H1 (cell line): ENCODE measurements around the gene LCE1B. TPM values are rescaled to one million over a fixed set of nuclear protein-coding genes. Genes with fewer than 3 reads are reported as not detected.

ENCODE experiments used
- CTCF ChIA-PET: fragments of 300-600 bp; sonication (Branson Sonifier 250); formaldehyde crosslinking; loops from one replicate; lab custom pipeline; 2021; ENCODE audit not compliant: partially characterized antibody; lab: Charles Lee
- POLR2A ChIA-PET: fragments of 300-600 bp; sonication (Branson Sonifier 250); formaldehyde crosslinking; loops from one replicate; lab custom pipeline; 2021; ENCODE audit warnings: inconsistent platforms; ENCODE audit not compliant: partially characterized antibody; lab: Charles Lee
- DNase-seq, 2 experiments: peaks; one replicate each; pipeline versions ENCODE4 v3.0.0 to v3.0.0-alpha.2; 2010 to 2022; ENCODE audit warnings: low spot score in 2 of 2, low read depth in 1 of 2, mixed read lengths in 1 of 2
- FAIRE-seq: peaks from 2 replicates; lab custom pipeline; 2011; peaks lifted over from hg19 to GRCh38; lab: Jason Lieb, UNC
- H2AFZ ChIP-seq: 2 replicates; pipeline ENCODE4 v1.8.1; 2012; ENCODE audit warnings: low read length, inconsistent platforms
- H2AK5ac ChIP-seq: 2 replicates; pipeline ENCODE4 v1.6.1; 2013; ENCODE audit warnings: low read depth, low read length
- H2BK120ac ChIP-seq: replicated peaks from 2 replicates; pipeline ENCODE3; 2013; ENCODE audit warnings: low read depth, low read length, inconsistent platforms
- H2BK12ac ChIP-seq: 2 replicates; pipeline ENCODE4 v1.6.1; 2013; ENCODE audit warnings: low read depth, low read length
- H2BK15ac ChIP-seq: 2 replicates; pipeline ENCODE4 v1.6.1; 2013; ENCODE audit warnings: low read length
- H2BK20ac ChIP-seq: 2 replicates; pipeline ENCODE4 v1.6.1; 2013; ENCODE audit warnings: low read length
- H2BK5ac ChIP-seq: 2 replicates; pipeline ENCODE4 v1.6.1; 2013; ENCODE audit warnings: low read depth, low read length
- H3K14ac ChIP-seq: 2 replicates; pipeline ENCODE4 v1.6.1; 2013; ENCODE audit warnings: inconsistent platforms; ENCODE audit not compliant: insufficient read length
- H3K18ac ChIP-seq: 2 replicates; pipeline ENCODE4 v1.6.1; 2013; ENCODE audit warnings: low read length; ENCODE audit errors: extremely low read depth
- H3K23ac ChIP-seq: 2 replicates; pipeline ENCODE4 v1.6.1; 2013; ENCODE audit warnings: inconsistent platforms; ENCODE audit not compliant: insufficient read length
- H3K23me2 ChIP-seq: 2 replicates; pipeline ENCODE4 v1.6.1; 2013; ENCODE audit warnings: low read depth, low read length
- H3K27ac ChIP-seq: 2 replicates; pipeline ENCODE4 v1.6.1; 2011; ENCODE audit warnings: low read depth, low read length, inconsistent platforms
- H3K27me3 ChIP-seq, 4 experiments: replicated peaks in 1 of 4; 1 replicate in 1 of 4; 2 replicates in 3 of 4; pipeline versions ENCODE4 v1.6.1 to v1.8.1; 2011 to 2013; ENCODE audit warnings: low read length in 3 of 4, mild to moderate bottlenecking in 3 of 4, inconsistent platforms in 2 of 4, mixed read lengths in 2 of 4, moderate library complexity in 1 of 4; ENCODE audit not compliant: control insufficient read depth in 3 of 4, insufficient read depth in 3 of 4; ENCODE audit errors: extremely low read depth in 1 of 4
- H3K36me3 ChIP-seq, 4 experiments: 2 replicates each; pipeline versions ENCODE4 v1.6.1 to v1.8.1; 2011 to 2013; ENCODE audit warnings: mild to moderate bottlenecking in 4 of 4, low read length in 3 of 4, moderate library complexity in 2 of 4, control low read depth in 1 of 4, inconsistent platforms in 1 of 4; ENCODE audit not compliant: insufficient read depth in 4 of 4, control insufficient read depth in 2 of 4
- H3K4ac ChIP-seq: replicated peaks from 2 replicates; pipeline ENCODE3; 2013; ENCODE audit warnings: low read length, low read depth, mixed read lengths, inconsistent platforms; ENCODE audit not compliant: insufficient read length
- H3K4me1 ChIP-seq, 4 experiments: replicated peaks in 1 of 4; 1 replicate in 1 of 4; 2 replicates in 3 of 4; pipeline versions ENCODE4 v1.6.1 to v1.8.1; 2011 to 2013; ENCODE audit warnings: low read length in 3 of 4, inconsistent platforms in 2 of 4, mixed read lengths in 1 of 4; ENCODE audit not compliant: insufficient read depth in 4 of 4, control insufficient read depth in 3 of 4
- H3K4me2 ChIP-seq, 2 experiments: 2 replicates each; pipeline versions ENCODE4 v1.6.1 to v1.8.1; 2011 to 2013; ENCODE audit warnings: low read depth in 2 of 2, low read length in 2 of 2, control low read depth in 1 of 2, inconsistent platforms in 1 of 2, mild to moderate bottlenecking in 1 of 2; ENCODE audit not compliant: insufficient read depth in 1 of 2
- H3K4me3 ChIP-seq, 4 experiments: fragments of 200-600, 300-600 bp in 1 of 4; sonication (generic), shearing (Covaris generic), sonication (Bioruptor Twin) in 1 of 4; 2 replicates each; pipeline versions ENCODE4 v1.5.1 to v1.8.1; 2011 to 2016; ENCODE audit warnings: low read length in 4 of 4, low read depth in 3 of 4, control low read depth in 2 of 4, inconsistent platforms in 2 of 4, mild to moderate bottlenecking in 2 of 4, mixed read lengths in 1 of 4, moderate library complexity in 1 of 4; ENCODE audit not compliant: insufficient read depth in 2 of 4; ENCODE audit errors: extremely low read depth in 1 of 4
- H3K56ac ChIP-seq: replicated peaks from 2 replicates; pipeline ENCODE3; 2013; ENCODE audit warnings: low read depth, mild to moderate bottlenecking, mixed read lengths, low read length, inconsistent platforms; ENCODE audit not compliant: insufficient read length
- H3K79me1 ChIP-seq: 2 replicates; pipeline ENCODE4 v1.6.1; 2013; ENCODE audit warnings: low read depth, low read length, control low read depth
- H3K79me2 ChIP-seq, 2 experiments: 2 replicates each; pipeline versions ENCODE4 v1.6.1 to v1.8.1; 2012 to 2013; ENCODE audit warnings: low read length in 2 of 2, mild to moderate bottlenecking in 2 of 2, inconsistent platforms in 1 of 2; ENCODE audit not compliant: insufficient read depth in 2 of 2, control insufficient read depth in 1 of 2
- H3K9ac ChIP-seq, 4 experiments: replicated peaks in 1 of 4; 1 replicate in 1 of 4; 2 replicates in 3 of 4; pipeline versions ENCODE4 v1.6.1 to v1.8.1; 2011 to 2013; ENCODE audit warnings: low read depth in 3 of 4, low read length in 3 of 4, control low read depth in 2 of 4, mild to moderate bottlenecking in 2 of 4, moderate library complexity in 2 of 4, inconsistent platforms in 1 of 4; ENCODE audit errors: extremely low read depth in 1 of 4
- H3K9me3 ChIP-seq, 2 experiments: 2 replicates each; pipeline versions ENCODE4 v1.6.1 to v1.8.1; 2012 to 2013; ENCODE audit warnings: mild to moderate bottlenecking in 2 of 2, moderate library complexity in 2 of 2, control low read depth in 1 of 2, inconsistent platforms in 1 of 2, low read depth in 1 of 2, low read length in 1 of 2, mixed read lengths in 1 of 2; ENCODE audit not compliant: insufficient read depth in 2 of 2
- H4K20me1 ChIP-seq, 2 experiments: replicated peaks in 1 of 2; 2 replicates each; pipeline versions ENCODE3 to v1.8.1; 2011 to 2013; ENCODE audit warnings: inconsistent platforms in 2 of 2, low read length in 2 of 2, mild to moderate bottlenecking in 1 of 2; ENCODE audit not compliant: insufficient read depth in 2 of 2, control insufficient read depth in 1 of 2
- H4K5ac ChIP-seq: 2 replicates; pipeline ENCODE4 v1.6.1; 2013; ENCODE audit warnings: low read length, low read depth, mixed read lengths, inconsistent platforms; ENCODE audit not compliant: insufficient read length
- H4K8ac ChIP-seq: 2 replicates; pipeline ENCODE4 v1.8.0; 2013; ENCODE audit warnings: mild to moderate bottlenecking, moderate library complexity, low read length, inconsistent platforms; ENCODE audit not compliant: insufficient read depth; ENCODE audit errors: extremely low read depth
- H4K91ac ChIP-seq: replicated peaks from 2 replicates; pipeline ENCODE3; 2013; ENCODE audit warnings: low read length, mixed read lengths, inconsistent platforms; ENCODE audit not compliant: insufficient read length
- BCL11A ChIP-seq, 2 experiments: IDR thresholded peaks; one replicate each; pipeline ENCODE4 v1.6.1; 2011; ENCODE audit warnings: low read depth in 2 of 2, low read length in 2 of 2, mild to moderate bottlenecking in 2 of 2
- BRCA1 ChIP-seq: IDR thresholded peaks from 2 replicates; pipeline ENCODE4 v1.6.1; 2012; ENCODE audit warnings: low read depth, low read length, improper control_type of control experiment
- CEBPB ChIP-seq: IDR thresholded peaks from 2 replicates; pipeline ENCODE4 v1.6.1; 2012; ENCODE audit warnings: low read depth, low read length
- EGR1 ChIP-seq: IDR thresholded peaks from 2 replicates; pipeline ENCODE4 v1.6.1; 2011; ENCODE audit warnings: low read depth, low read length, borderline replicate concordance
- FOSL1 ChIP-seq: IDR thresholded peaks from 2 replicates; pipeline ENCODE4 v1.6.1; 2011; ENCODE audit warnings: mild to moderate bottlenecking, low read depth, low read length, moderate library complexity; ENCODE audit not compliant: insufficient read depth
- HDAC2 ChIP-seq, 2 experiments: fragments of 300-600 bp in 1 of 2; sonication (generic) in 1 of 2; IDR thresholded peaks; 2 replicates each; pipeline ENCODE4 v1.6.1; 2011 to 2012; ENCODE audit warnings: low read depth in 2 of 2, low read length in 2 of 2, mild to moderate bottlenecking in 2 of 2, moderate library complexity in 2 of 2, borderline replicate concordance in 1 of 2, inconsistent platforms in 1 of 2
- KDM5A ChIP-seq: fragments of 200-600 bp; IDR thresholded peaks from 2 replicates; pipeline ENCODE4 v1.7.1; 2012; ENCODE audit warnings: mild to moderate bottlenecking, low read length, inconsistent platforms, mixed read lengths
- PHF8 ChIP-seq: fragments of 200-600 bp; sonication (generic); conservative IDR thresholded peaks from 2 replicates; pipeline ENCODE4 v1.7.1; 2012; ENCODE audit warnings: low read depth, mild to moderate bottlenecking, inconsistent platforms, low read length, moderate library complexity
- POLR2A ChIP-seq, 2 experiments: IDR thresholded peaks; 1 replicate in 1 of 2; 2 replicates in 1 of 2; pipeline ENCODE4 v1.6.1; 2011; ENCODE audit warnings: low read depth in 2 of 2, low read length in 2 of 2, mild to moderate bottlenecking in 2 of 2; ENCODE audit errors: control extremely low read depth in 1 of 2
- POLR2AphosphoS5 ChIP-seq: IDR thresholded peaks from 2 replicates; pipeline ENCODE4 v1.6.1; 2011; ENCODE audit warnings: low read depth, low read length
- SRF ChIP-seq: IDR thresholded peaks from 2 replicates; pipeline ENCODE4 v1.6.1; 2011; ENCODE audit warnings: mild to moderate bottlenecking, low read depth, low read length, moderate library complexity
- TEAD4 ChIP-seq: IDR thresholded peaks from 2 replicates; pipeline ENCODE4 v1.6.1; 2012; ENCODE audit warnings: low read depth, low read length, inconsistent platforms, mixed read lengths
- WGBS, 2 experiments: shearing (Covaris generic) in 1 of 2; methylation state at CpG; one replicate each; pipeline versions ENCODE4 v1.1.6 to v1.1.7; 2013 to 2015; ENCODE audit warnings: low lambda C conversion rate in 2 of 2, mixed read lengths in 2 of 2, inconsistent platforms in 1 of 2, low coverage in 1 of 2, missing lambda C conversion rate in 1 of 2; ENCODE audit not compliant: insufficient replicate concordance in 2 of 2, insufficient coverage in 1 of 2, insufficient read length in 1 of 2; ENCODE audit errors: extremely low coverage in 1 of 2, missing lambda C conversion rate in 1 of 2; 5-methylcytosine and 5-hydroxymethylcytosine counted together
- polyA plus RNA-seq, 7 experiments: library from polyadenylated mRNA; depleted of rRNA in 3 of 7; stranded (reverse) in 5 of 7; unstranded in 2 of 7; fragments of >200 nt in 5 of 7; fragments of 200-250 nt in 2 of 7; gene quantifications; 1 replicate in 5 of 7; 2 replicates in 1 of 7; 4 replicates in 1 of 7; pipeline versions ENCODE4 v1.2.1 to v1.2.3, GENCODE V29; 2011 to 2013; ENCODE audit warnings: missing spikeins in 2 of 7, mixed read lengths in 2 of 7
- total RNA-seq: library from RNA; stranded (reverse); fragmentation: NEBNext Ultra II Directional; extraction: Animal tissue kit (Norgen Biotek cat#: 25700); gene quantifications from 2 replicates; pipeline ENCODE4 v1.2.1, GENCODE V29; 2021
- TF ChIP-seq, protein P1 (sequence below), 3 experiments: IDR thresholded peaks; 1 replicate in 2 of 3; 2 replicates in 1 of 3; pipeline versions ENCODE4 v1.5.1 to v1.6.1; 2011; ENCODE audit warnings: low read length in 3 of 3, mild to moderate bottlenecking in 3 of 3, inconsistent platforms in 2 of 3, low read depth in 1 of 3, moderate library complexity in 1 of 3; ENCODE audit not compliant: insufficient read depth in 1 of 3; ENCODE audit errors: control extremely low read depth in 1 of 3

LCE1B gene
- total and polyA plus RNA-seq, 2 of the 8 experiments (the other 6 are each of a cell fraction or from before 2014, with no cell fraction given) = not detected

DNA sequence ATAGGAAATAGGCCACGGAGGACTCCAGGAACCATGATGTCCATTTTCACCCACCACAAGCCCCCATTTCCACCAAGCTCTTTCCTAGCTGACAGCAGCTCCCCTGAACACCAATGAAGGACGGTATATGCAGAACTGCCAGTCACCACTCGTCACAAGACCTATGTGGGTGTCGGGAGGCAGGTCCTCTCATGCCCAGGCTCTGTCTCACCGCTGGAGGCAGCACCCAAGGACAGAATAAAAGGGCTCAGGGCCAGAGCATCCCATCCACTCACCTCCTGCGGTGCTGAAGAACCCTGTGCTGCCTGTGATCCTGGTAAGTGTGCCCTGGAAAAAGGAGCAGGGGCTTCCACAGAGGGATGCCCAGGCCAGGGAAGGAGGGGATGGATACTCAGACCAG lies 36.9 kb upstream of the LCE1B start, which contains the start of gene LCE1F:
LCE1F (plus strand) TSS at position 266 of the 400 bp plus-strand sequence. CDS start 1,232 bp downstream, outside the sequence.
- Histone ChIP-seq H4K8ac (no peak within 1 kb of the TSS), H3K36me3 (no peaks in the 10 kb centered on the region), H3K79me1 (no peaks in the 10 kb centered on the region), H3K18ac (no peak within 1 kb of the TSS), H3K27me3 (no peaks in the 10 kb centered on the region), H4K5ac (no peak within 1 kb of the TSS), H3K27ac (no peak within 1 kb of the TSS), H2AK5ac (no peak within 1 kb of the TSS), H3K79me2 (no peaks in the 10 kb centered on the region), H2BK15ac (no peak within 1 kb of the TSS), H3K23me2 (no peaks in the 10 kb centered on the region), H3K9me3 (peaks cover 56 to 77% of the 10 kb centered on the region in 2 experiments), H2AFZ (no peak within 1 kb of the TSS), H2BK12ac (no peak within 1 kb of the TSS), H3K56ac (no peak within 1 kb of the TSS), H3K23ac (no peak within 1 kb of the TSS), H2BK20ac (no peak within 1 kb of the TSS), H3K4me2 (no peak within 1 kb of the TSS), H4K91ac (no peak within 1 kb of the TSS), H3K14ac (no peak within 1 kb of the TSS), H3K9ac (no peak within 1 kb of the TSS), H3K4me1 (no peaks in the 10 kb centered on the region), H4K20me1 (no peaks in the 10 kb centered on the region), H2BK120ac (no peak within 1 kb of the TSS), H3K4ac (no peak within 1 kb of the TSS), H3K4me3 (no peak within 1 kb of the TSS), H2BK5ac (no peak within 1 kb of the TSS)
- FAIRE-seq = no peak
- CTCF ChIA-PET = interaction anchor here (0.6 kb wide), 1 partner anchor 512 kb away, joined by 3 read pairs; no protein-coding TSS in a partner anchor
- POLR2A ChIA-PET = no interaction called here
- no peak for DNase-seq
- 55% methylated on average over 6 of the region's 6 CpGs; no CpG with 5 or more reads in 1 of the 2 experiments for WGBS, 2 experiments
- TF ChIP-seq POLR2AphosphoS5 = no peak
- no peak for TF ChIP-seq EGR1
- TF ChIP-seq TEAD4 = no peak
- TF ChIP-seq PHF8 = no peak
- TF ChIP-seq KDM5A = no peak
- TF ChIP-seq FOSL1 = no peak
- TF ChIP-seq HDAC2 (IDR thresholded peaks at IDR 0.05; ENCODE audit: borderline replicate concordance in 1 of 2, low read depth in 2 of 2, low read length in 2 of 2) = no peak
- TF ChIP-seq, protein P1, sequence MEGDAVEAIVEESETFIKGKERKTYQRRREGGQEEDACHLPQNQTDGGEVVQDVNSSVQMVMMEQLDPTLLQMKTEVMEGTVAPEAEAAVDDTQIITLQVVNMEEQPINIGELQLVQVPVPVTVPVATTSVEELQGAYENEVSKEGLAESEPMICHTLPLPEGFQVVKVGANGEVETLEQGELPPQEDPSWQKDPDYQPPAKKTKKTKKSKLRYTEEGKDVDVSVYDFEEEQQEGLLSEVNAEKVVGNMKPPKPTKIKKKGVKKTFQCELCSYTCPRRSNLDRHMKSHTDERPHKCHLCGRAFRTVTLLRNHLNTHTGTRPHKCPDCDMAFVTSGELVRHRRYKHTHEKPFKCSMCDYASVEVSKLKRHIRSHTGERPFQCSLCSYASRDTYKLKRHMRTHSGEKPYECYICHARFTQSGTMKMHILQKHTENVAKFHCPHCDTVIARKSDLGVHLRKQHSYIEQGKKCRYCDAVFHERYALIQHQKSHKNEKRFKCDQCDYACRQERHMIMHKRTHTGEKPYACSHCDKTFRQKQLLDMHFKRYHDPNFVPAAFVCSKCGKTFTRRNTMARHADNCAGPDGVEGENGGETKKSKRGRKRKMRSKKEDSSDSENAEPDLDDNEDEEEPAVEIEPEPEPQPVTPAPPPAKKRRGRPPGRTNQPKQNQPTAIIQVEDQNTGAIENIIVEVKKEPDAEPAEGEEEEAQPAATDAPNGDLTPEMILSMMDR (IDR thresholded peaks at IDR 0.05; ENCODE audit: control extremely low read depth in 1 of 3, insufficient read depth in 1 of 3, low read depth in 1 of 3, low read length in 3 of 3) = no peak
- TF ChIP-seq BCL11A (IDR thresholded peaks at IDR 0.05; ENCODE audit: low read depth in 2 of 2, low read length in 2 of 2) = no peak
- no peak for TF ChIP-seq POLR2A (IDR thresholded peaks at IDR 0.05; ENCODE audit: control extremely low read depth in 1 of 2, low read depth in 2 of 2, low read length in 2 of 2)
- no peak for TF ChIP-seq CEBPB
- TF ChIP-seq BRCA1 = no peak
- no peak for TF ChIP-seq SRF
